GM21723 (cell line): ENCODE data around the gene MEGF9.

ENCODE experiments used
- ATAC-seq: cut with Tn5 transposase; IDR thresholded peaks from one replicate; pipeline ENCODE4 v1.9.1; 2021; ENCODE audit warnings: mild to moderate bottlenecking, moderate library complexity; ENCODE audit not compliant: unreplicated experiment

The MEGF9 gene

GRCh38 chr9:120733190-120733589 lies 18.9 kb upstream of the MEGF9 start:
- ATAC-seq, result no peak

- ATAC-seq, result no peak
Measured at GRCh38 chr9:120730654-120731514, 16.6 kb upstream of the MEGF9 start.

- ATAC-seq, result no peak
Measured at GRCh38 chr9:120729791-120730241, 15.5 kb upstream of the MEGF9 start.

- ATAC-seq, result no peak
Measured at GRCh38 chr9:120726484-120726883, 12.2 kb upstream of the MEGF9 start.

GRCh38 chr9:120725907-120726306 lies 11.6 kb upstream of the MEGF9 start:
- ATAC-seq, result no peak

- no peak for ATAC-seq
Measured at GRCh38 chr9:120724757-120725400, 10.6 kb upstream of the MEGF9 start.

GRCh38 chr9:120723565-120723964 lies 9.3 kb upstream of the MEGF9 start:
- ATAC-seq, result no peak

GRCh38 chr9:120720404-120720803 lies 6.1 kb upstream of the MEGF9 start:
- no peak for ATAC-seq

- no peak for ATAC-seq
Measured at GRCh38 chr9:120718316-120718715, 4.0 kb upstream of the MEGF9 start.

- ATAC-seq, result no peak
Measured at GRCh38 chr9:120717176-120717575, 2.9 kb upstream of the MEGF9 start.

GRCh38 chr9:120716483-120716882 lies 2.2 kb upstream of the MEGF9 start:
- ATAC-seq, result no peak

- no peak for ATAC-seq
Measured at GRCh38 chr9:120715389-120715924, 1.2 kb upstream of the MEGF9 start.

- no peak for ATAC-seq
Measured at GRCh38 chr9:120714846-120715388, 647 bp upstream of the MEGF9 start.

GRCh38 chr9:120713257-120714087 lies 798 bp downstream of the MEGF9 start:
- ATAC-seq, result no peak

- no peak for ATAC-seq
Measured at GRCh38 chr9:120712539-120713031, 1.7 kb downstream of the MEGF9 start.

- no peak for ATAC-seq
Measured at GRCh38 chr9:120711841-120712538, 2.3 kb downstream of the MEGF9 start.

GRCh38 chr9:120711354-120711753 lies 2.9 kb downstream of the MEGF9 start:
- ATAC-seq, result no peak

GRCh38 chr9:120710110-120710981 lies 3.9 kb downstream of the MEGF9 start:
- no peak for ATAC-seq
